Middle frontal gyrus (tissue), 1 donor: ENCODE data around the gene LHFPL3.
"Not testable (repeated sequence)": the region's sequence is repeated elsewhere in the genome, so short reads cannot be mapped to it uniquely, and the experiment has no call there.

Experiments
- DNase-seq: peaks from one replicate; pipeline ENCODE4 v3.0.0-alpha.2; 2015; ENCODE audit warnings: low spot score; ENCODE audit errors: extremely low spot score

Gene LHFPL3

DNA sequence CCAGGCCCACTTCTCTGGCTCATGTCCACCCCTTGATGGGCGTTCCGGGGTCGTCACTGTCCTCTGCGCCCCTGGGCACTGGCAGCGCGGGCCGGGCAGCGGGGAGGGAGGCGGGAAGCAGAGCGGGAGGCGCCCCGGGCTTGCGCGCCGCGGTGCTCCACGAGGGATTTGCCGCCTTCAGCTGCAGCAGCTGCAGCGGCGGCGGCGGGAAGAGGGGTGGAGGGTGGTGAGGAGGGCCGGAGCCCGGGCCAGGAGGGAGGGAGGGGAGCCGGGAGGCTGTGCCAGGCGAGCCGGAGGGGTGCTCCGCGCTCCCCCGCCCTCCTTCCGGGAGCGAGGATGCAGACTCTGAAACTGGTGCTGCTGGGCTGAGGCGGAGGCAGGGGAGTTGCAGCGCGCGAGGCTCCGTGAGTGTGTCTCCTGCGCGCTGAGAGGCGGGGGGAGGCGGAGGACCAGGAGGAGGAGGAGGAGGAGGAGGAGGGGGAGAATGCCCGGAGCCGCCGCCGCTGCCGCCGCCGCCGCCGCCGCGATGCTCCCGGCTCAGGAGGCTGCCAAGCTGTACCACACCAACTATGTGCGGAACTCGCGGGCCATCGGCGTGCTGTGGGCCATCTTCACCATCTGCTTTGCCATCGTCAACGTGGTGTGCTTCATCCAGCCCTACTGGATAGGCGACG lies at the start of gene LHFPL3:
Gene LHFPL3 (plus strand): TSS at position 308 of the 674 bp plus-strand sequence.
- DNase-seq = no peak

DNA sequence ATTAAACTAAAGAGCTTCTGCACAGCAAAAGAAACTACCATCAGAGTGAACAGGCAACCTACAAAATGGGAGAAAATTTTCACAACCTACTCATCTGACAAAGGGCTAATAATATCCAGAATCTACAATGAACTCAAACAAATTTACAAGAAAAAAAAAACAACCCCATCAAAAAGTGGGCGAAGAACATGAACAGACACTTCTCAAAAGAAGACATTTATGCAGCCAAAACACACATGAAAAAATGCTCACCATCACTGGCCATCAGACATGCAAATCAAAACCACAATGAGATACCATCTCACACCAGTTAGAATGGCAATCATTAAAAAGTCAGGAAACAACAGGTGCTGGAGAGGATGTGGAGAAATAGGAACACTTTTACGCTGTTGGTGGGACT lies 46.7 kb upstream of the LHFPL3 start:
- not testable (repeated sequence) for DNase-seq

DNA sequence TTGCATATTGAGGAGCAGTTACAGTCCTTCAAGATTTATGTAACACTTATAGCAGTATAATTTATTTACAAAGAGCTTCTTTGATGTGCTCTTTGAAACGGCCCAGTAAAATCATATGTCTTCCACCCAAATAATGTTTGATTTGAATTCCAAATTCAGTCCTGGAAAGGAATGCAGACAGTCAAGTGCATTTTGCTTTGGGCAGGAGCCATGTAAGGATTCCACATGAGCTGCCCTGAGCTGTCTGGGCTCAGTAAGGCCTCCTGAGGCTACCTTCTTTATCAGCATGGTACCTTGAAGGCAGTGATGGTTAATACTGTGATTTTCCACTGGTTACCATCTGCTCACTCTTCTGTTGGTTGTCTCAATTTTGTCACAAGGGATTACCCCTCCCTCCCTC lies 41.6 kb upstream of the LHFPL3 start:
- no peak for DNase-seq

DNA sequence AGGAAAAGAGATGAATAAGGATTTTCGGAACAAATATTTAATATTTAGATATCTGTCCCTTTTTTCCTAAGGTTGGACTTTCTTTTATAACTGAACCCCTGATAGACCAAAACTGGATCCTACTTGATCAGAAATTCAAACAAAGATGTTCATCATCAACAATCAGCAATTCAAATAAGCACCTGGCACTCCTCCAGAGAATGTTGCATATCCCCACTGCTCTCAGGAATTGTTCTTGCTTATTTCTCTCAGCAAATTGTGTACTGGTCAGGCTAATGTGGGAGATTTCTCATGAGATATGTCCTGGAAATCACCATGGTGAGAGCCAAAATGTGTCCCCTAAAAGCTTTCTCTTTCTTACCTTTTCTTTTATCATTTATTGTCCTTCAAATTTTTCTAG lies 40.3 kb upstream of the LHFPL3 start:
- DNase-seq = no peak

DNA sequence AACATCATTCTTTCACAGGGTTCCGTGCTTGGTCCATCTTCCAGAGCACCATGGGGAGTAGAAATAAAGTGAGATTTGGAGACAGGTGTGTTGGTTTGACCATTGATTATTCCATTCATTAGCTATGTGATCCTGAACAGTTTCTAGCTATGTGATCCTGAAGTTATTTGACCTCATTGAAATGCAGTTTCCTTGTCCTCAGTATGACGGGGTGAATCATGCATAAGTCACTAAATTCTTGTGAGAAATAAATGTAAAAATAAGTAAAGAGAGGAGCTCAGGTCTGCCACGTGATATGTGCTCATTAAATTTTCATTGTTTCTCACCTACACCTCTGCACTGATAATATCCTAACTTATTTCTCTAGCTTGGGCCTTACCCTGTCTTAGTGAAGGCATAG lies 34.1 kb upstream of the LHFPL3 start:
- DNase-seq = no peak

DNA sequence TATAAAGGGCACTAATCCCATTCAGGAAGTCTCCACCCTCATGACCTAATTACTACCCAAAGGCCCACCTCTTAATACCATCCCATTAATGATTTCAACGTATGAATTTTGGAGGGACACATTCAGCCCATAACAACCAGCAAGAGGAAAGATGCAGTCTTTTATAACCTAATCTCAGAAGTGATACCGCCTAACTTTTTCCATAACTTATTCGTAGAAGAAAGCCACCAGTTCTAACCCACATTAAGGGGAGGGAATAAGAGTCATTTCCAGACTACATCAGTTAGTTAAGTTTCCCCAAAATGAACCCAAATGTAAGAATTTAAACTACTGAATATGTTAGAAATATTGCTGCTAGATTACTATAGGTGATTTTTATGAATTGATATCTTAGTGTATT lies 32.1 kb upstream of the LHFPL3 start:
- no peak for DNase-seq

DNA sequence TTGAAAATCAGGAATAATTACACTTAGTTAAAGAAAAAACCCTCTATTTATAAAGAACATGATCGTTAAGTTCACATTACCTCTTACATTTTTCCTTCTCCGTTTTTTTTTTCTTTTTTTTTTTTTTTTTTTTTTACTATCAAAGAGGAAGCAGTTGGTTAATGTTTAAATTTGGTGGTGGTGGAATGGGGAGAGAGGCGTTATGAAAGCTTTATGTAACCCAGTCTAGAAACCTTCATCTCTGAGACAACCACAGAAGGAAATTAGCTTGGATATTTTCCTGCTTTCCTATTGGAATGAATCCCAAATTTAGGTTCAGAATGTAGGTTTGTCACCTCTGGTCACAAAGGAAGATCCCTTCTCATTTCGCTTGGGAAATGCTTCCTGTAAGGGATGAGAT lies 31.5 kb upstream of the LHFPL3 start:
- DNase-seq = no peak

DNA sequence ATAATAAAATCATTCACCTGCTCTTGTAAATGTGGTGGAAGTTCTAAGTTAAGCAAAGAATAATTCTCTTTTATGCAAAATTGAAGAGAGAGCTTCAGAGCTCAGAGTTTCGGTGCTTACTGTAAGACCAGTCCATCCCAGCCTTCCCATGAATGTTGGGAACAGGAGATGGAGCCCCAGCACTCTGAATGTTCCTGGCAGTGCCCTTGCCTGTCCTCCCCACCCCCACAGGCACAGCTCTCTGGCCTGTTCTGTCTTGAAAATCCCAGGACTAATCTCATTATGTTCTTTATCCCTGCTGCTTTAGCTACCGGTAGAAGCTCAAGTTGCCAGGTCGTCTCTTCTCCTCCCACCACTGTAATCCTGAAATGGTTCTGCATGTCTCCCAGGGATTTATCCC lies 29.1 kb upstream of the LHFPL3 start:
- DNase-seq = no peak

DNA sequence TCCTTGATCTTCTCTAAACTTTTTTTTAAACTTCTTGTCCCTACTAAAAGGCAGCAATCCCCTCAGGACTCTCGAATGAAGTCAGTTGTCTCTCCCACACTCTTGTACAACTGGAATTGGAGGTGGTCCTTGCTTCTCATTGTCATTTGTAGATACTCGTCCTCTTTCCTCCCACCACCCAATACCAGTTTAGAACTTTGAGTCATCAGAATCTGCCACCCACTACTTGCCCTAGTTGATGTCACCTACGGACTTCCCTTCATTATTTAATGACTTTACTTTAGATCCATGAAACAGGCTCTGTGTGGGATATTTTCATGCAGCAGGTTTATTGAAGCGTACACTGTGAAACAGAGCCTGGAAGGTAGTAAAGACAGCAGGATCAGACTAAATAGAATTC lies 28.6 kb upstream of the LHFPL3 start:
- no peak for DNase-seq

DNA sequence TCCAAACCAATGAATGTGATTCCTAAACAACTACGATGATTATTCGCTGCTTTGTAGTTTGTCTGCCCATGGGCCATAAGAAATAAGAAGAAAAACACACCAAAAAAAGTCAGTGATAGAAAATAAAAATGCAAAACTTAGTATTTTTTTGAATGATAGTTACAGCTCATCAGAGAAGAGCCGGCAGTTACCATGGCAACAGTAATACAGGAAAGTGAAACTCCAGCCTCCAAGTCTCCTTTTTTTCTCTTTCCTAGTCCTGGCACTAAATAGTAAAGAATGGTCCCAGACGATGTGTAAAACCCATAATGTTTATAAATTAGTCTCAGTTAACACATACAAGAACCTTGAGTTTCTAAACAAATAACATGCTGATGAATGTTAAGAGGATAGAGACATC lies 21.6 kb upstream of the LHFPL3 start:
- DNase-seq = no peak

DNA sequence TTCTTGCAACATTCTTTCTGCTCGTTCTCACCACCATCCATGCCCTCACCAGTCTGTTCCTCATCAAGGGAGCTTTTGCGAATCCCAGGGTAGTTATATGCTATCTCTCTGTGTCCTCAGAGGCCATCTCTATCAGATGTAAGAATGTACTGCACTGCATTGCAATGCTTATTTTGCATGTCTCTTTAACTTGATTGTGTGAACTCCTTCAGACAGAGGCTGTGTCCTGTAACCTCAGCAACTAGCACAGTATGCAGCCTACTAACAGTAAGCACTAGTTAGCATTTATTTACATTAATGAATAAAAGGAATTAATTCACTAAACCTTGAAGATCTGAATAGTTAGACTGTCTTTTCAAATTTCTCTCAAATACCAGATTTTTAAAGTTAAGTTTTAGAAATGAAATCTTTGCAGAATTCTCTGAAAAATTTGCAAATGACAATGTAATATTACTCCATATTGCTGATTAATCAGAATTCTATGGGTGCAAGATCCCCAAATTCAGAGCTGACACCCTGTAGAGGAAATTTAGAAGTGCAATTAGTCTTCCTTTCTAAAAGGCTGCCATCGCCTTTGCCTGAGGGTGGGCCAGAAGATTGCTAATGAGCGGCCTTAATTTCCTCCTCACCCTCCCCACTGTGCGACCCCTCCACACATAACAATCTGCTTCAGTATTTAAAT lies 10.3 kb upstream of the LHFPL3 start:
- DNase-seq = no peak

DNA sequence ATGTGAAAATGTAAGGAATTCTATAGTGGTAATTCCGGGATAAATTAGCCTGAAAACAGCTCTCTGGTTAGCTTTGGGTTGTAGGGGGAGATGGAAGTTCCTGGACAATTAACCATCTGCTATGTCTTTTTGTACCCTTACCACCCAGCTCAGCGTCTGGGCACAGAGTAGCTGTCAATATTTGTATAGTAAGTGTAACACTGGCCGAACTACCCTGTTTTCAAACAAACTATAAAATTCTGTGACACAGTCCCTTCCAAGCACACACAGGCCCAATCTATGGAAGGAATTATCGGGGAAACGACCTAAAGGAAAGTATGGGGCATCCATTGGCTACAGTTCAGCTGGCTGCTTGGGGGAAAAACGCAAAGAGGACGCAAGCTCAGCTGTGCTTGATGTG lies 869 bp upstream of the LHFPL3 start:
- DNase-seq = no peak

DNA sequence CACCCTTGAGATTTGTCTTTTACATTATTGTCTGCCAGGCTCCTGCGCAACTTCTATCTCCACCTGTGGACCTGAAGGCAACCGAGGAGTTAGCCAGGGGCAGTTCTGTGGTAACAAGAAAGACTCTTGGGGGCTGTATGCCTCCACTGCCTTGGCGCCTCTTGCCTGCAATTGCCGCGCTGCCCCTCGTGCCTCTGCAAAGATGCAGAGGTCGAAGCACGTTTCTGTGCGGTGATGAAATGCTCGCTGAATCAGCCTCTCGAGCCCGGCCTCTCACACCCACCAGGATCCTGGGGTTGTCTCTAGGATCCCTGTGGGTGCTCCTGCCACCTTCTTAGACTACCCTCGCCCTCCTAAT lies 486 bp upstream of the LHFPL3 start:
- no peak for DNase-seq

DNA sequence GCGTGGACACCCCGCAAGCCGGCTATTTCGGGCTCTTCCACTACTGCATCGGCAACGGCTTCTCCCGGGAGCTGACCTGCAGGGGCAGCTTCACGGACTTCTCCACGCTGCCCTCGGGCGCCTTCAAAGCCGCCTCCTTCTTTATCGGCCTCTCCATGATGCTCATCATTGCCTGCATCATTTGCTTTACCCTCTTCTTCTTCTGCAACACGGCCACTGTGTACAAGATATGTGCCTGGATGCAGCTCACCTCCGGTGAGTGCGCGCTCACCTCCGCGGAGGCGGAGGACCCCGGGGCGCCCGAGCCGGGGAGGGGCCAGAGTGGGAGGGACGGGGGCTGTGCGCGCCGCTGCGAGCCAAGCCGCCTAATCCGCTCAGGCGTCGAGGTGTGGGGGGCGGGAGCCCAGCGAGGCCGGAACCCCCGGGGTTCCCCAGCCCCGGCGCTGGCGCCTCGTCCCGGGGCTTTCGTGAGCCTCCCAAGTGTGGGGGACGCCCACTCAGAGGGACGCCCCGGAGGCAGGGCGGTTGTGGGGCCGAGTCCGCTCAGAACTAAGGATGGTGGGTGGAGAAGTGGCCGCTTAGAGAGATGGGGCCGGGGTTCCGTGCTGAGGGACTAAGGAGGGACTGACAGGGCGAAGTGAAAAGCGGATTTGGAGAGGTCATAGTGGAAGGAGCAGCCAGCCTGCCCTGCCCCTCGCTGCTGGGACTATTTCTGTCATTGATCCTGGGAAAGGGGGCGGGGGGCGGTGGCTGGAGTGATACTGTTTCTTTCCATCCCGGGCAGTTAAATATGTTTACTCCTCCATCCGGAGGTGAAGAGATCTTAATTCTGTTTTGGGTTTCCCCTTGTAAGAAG lies 795 bp downstream of the LHFPL3 start:
- DNase-seq = no peak

DNA sequence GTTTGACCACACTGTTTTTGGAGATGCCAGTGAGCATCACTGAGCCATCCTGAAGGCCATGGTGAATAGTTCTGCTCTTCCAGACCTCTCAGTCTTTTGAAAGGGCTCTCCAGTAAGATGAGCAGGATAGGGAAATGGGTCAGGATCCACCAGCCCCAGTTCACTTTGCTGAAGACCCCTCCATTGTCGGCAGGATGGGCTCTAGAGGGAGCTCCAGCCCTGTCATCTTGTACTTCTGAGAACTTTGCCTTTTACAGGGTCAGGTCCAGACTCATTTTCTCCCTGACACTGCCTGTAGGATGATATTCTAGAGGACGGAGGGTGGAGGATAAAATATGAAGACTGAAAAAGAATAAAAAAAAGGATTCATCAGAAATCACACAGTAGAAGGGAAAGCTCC lies 13.1 kb downstream of the LHFPL3 start:
- DNase-seq = no peak

DNA sequence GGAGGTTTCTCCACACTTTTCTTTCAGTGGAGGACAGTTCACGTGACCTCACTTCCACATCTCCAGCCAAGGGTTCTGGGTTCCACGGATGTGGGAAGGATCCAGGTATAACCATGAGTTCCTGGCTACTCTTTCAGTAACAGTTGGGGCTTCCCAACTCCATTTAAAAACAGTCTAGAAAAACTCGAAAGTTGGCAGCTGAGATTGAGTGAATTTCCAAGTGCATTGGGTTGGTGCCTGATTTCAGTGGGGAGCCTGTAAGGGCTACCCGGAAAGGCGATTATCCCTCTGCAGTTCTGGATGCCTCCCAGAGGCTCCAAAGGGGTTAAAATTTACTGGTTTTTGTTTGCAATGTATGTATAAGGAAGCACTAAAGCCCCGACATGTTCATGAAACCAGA lies 24.3 kb downstream of the LHFPL3 start:
- no peak for DNase-seq

DNA sequence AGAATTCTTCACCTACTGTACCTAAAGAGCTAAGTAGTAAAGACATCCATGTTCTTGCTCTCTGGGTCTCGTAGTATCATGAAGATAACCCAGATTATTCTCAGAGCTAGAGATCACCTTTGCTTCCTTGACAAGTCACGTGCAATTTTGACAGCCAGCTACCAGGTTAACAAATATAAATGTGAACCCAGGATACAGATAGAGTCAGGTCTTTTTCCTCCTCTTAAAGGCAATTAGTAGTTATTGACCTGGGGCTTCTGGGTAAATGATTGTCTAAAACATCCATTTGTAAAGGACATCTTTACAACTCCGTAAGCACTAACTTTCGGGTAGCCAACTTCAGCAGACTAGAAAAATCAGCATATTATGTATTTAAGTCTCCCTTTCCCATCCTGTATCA lies 28.8 kb downstream of the LHFPL3 start:
- DNase-seq = no peak

DNA sequence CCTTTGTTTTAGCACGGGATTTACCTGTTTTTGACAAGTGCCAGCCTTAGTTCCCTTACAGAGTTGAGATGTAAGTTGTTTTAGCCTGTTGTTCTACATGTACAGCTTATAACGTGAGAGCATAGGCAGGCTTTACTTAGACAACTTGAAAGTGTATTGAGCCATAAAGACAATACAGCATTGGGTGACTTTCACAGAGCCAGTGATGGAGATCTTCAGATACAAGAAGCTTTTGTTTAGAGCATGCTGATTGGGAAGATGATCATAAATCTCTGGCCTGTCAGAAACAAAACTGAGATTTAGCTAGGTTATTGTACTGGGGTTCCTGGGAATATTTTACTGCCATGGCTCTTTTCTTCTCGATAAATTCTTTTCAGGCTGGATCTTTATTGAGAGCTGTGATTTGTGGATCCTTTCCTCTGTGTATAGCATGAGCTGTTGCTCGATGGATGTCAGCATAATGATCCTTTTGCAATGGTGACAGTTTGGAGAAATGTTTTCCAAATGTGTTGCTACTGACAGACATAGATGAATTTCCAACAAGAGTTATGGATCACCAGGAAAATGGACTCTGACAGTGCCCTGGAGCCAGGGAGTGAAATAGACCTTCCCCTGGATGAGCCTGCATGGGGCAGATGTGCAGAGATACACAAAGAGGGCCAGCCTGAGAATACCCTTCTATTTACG lies 30.2 kb downstream of the LHFPL3 start:
- DNase-seq = no peak

DNA sequence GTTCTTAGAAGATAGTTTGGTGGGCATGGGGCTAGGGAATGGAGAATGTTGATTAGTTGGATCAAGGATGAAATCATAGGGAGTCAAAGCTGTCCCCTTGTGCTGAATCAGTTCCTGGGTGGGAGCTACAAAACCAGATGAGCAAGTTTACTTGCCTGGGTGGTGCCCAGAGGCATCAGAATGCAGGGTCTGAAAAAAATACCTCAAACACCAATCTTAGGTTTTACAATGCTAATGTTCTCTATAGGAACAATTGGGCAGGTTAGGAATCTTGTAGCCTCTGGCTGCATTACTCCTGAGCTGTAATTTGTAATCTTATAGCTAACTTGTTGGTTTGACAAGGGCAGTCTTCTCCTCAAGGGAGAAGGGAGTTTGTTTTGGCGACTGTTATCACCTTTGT lies 34.4 kb downstream of the LHFPL3 start:
- DNase-seq = no peak

DNA sequence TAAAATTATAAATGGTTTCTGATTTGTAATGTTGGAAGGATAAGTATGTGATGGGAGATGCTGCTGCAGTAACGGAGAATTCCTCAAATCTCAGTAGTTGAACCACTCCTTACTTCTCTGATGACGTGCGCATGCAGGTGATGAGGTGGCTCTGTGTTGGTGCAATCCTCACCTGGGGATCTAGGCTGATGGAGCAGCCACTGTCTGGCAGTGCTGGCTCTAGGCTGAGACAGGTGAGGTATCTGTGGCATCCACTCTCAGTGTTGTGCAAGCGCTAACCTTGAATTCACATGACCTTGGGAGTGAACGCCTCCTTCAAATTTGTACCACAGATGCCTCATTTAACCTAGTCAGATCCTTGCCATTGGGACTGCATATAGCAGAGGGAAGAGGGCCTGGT lies 35.0 kb downstream of the LHFPL3 start:
- DNase-seq = no peak

DNA sequence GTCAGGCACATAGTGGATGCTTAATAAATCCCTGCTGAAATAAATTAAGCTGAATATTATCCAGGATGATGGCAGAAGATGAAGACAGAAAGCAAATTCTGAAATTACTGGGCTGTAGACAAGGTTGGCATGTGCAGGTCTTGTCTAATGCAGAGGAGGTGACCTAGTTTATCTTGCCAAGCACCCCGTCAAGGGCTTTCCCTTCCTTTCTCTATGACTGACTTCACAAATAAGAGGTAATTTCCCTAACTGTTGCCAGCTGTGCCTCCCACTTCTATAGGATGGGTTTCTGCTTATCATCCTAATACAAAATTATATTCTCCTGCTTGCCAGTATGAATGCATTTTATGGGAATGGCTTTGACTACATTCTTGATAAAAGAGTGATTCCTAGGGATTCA lies 38.0 kb downstream of the LHFPL3 start:
- DNase-seq = no peak

DNA sequence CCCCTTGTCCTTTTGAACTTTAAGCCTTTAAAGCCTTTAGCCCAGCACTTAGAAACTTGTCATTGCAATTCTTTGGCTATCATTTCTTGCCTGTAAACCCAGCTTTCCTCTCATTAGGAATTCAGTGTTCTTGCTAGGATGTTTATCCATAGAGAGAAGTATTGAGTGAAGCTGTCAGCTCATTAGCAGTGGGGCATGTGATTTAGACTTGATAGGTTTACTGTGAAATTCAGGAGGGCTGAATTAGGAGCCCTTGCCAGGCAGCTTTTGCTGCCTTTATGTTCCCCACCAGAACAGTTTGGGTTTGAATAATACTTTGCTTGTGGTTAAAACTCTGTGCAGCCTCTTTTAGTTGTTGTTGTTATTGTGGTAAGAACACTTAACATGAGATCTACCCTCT lies 39.5 kb downstream of the LHFPL3 start:
- DNase-seq = no peak
